ENCODE measurements around the gene ERH. TPM values are rescaled to one million over a fixed set of nuclear protein-coding genes. Genes with fewer than 3 reads are reported as not detected.

Gene ERH
- total RNA-seq, 1 donor from 2014 or later, result 128 TPM

- Histone ChIP-seq H3K27me3 (ENCODE audit: low read depth) (no peaks in the 10 kb centered on the region), H3K9me3 (no peaks in the 10 kb centered on the region), H3K36me3 (no peaks in the 10 kb centered on the region), H3K4me1 (no peaks in the 10 kb centered on the region), H3K4me3 (no peak overlapping the region), H3K27ac (no peak overlapping the region)
- no peak for TF ChIP-seq CTCF (IDR thresholded peaks at IDR 0.05)
- DNase-seq, result no peak
- intact Hi-C loops (cut with DNase I), result no loop called here
- ATAC-seq, result no peak
Measured at GRCh38 chr14:69366761-69367160, 31.3 kb downstream of the ERH start.

- ATAC-seq (no peak), DNase-seq (no peak)
- Histone ChIP-seq H3K4me3 (no peak overlapping the region), H3K27me3 (ENCODE audit: low read depth) (no peaks in the 10 kb centered on the region), H3K36me3 (no peaks in the 10 kb centered on the region), H3K9me3 (no peaks in the 10 kb centered on the region), H3K27ac (no peak overlapping the region), H3K4me1 (no peaks in the 10 kb centered on the region)
- intact Hi-C loops (cut with DNase I), result no loop called here
- TF ChIP-seq CTCF (IDR thresholded peaks at IDR 0.05), result no peak
Measured at GRCh38 chr14:69366069-69366468, 32.0 kb downstream of the ERH start.

GRCh38 chr14:69364378-69364777 lies 33.7 kb downstream of the ERH start:
- Histone ChIP-seq H3K4me3 (no peak overlapping the region), H3K36me3 (no peaks in the 10 kb centered on the region), H3K4me1 (no peaks in the 10 kb centered on the region), H3K9me3 (no peaks in the 10 kb centered on the region), H3K27me3 (ENCODE audit: low read depth) (no peaks in the 10 kb centered on the region), H3K27ac (no peak overlapping the region)
- ATAC-seq (no peak), DNase-seq (no peak)
- no peak for TF ChIP-seq CTCF (IDR thresholded peaks at IDR 0.05)
- intact Hi-C loops (cut with DNase I), result no loop called here

DNA sequence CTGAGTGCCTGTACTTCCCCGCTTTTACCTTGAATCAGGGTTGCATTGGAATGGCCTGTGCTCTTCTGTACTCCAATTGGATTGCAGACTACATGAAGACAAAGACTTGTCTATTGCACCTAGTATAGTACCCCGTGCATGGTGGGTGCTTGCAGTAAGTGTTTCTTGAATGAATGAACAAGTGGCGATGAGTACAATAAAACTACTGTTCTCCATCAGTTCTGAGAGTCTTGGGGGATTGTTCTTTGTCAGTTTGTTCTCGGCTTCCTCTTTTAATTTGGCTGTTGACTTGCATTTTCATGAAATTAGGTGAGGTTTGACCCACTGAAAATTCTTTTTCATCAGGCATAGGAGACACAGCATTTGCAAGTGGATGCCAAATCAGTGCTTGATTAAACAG lies 34.1 kb downstream of the ERH start:
- Histone ChIP-seq H3K36me3 (no peaks in the 10 kb centered on the region), H3K4me3 (no peak overlapping the region), H3K27ac (no peak overlapping the region), H3K27me3 (ENCODE audit: low read depth) (no peaks in the 10 kb centered on the region), H3K4me1 (no peaks in the 10 kb centered on the region), H3K9me3 (no peaks in the 10 kb centered on the region)
- DNase-seq (no peak), ATAC-seq (no peak)
- no peak for TF ChIP-seq CTCF (IDR thresholded peaks at IDR 0.05)
- intact Hi-C loops (cut with DNase I), result no loop called here

DNA sequence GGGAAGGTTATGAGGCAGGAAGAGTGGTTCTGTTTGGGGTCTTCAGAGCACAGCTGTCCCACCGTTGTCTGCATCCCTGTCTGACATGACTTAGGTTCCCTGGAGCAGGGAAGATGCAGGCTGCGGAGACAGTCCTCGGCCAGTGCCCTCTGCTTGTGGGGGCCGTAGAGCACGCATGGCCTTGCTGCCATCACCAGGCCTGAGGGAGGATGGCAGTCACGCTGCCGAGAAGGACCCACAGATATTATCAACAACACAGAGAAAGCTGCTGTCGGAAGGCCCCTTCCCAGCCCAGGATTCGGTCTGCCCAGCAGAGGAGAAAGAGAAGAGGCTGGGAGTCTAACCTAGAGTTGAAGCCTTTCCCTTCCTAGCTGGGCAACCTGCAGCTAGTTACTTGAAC lies 35.0 kb downstream of the ERH start:
- DNase-seq (no peak), ATAC-seq (no peak)
- peak; percentile 32 for TF ChIP-seq CTCF (IDR thresholded peaks at IDR 0.05)
- Histone ChIP-seq H3K9me3 (no peaks in the 10 kb centered on the region), H3K27me3 (ENCODE audit: low read depth) (no peaks in the 10 kb centered on the region), H3K4me3 (no peak overlapping the region), H3K27ac (no peak overlapping the region), H3K36me3 (no peaks in the 10 kb centered on the region), H3K4me1 (no peaks in the 10 kb centered on the region)
- intact Hi-C loops (cut with DNase I), result no loop called here

Data from lower lobe of right lung (tissue), 2 donors.